HS-5 (cell line): ENCODE results near the gene VRK1.
"Not testable (repeated sequence)": the region's sequence is repeated elsewhere in the genome, so short reads cannot be mapped to it uniquely, and the experiment has no call there.

Experiments
- DNase-seq: peaks from one replicate; pipeline ENCODE4 v3.0.0-alpha.2; 2012; ENCODE audit warnings: low read depth

Gene VRK1

DNA sequence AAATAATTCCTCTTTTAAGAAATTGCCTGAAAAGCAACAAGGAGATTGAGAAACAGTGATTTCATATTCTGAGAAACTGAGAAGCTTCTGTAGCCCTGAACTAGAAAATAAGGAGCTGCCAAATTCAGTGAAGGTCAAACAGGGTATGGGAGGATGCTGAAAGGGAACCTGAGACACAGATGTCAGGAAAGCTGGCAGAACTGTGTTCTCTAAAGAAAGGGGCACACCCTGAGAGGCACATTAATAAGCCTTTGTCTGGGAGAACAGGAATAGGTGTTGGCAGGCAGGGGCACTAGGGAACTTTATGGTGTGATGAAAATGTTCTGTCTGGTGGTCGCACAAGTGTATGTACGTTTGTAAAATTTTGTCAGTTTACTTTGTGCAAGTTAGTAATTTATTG, 29.6 kb downstream of the VRK1 start:
- DNase-seq = no peak

DNA sequence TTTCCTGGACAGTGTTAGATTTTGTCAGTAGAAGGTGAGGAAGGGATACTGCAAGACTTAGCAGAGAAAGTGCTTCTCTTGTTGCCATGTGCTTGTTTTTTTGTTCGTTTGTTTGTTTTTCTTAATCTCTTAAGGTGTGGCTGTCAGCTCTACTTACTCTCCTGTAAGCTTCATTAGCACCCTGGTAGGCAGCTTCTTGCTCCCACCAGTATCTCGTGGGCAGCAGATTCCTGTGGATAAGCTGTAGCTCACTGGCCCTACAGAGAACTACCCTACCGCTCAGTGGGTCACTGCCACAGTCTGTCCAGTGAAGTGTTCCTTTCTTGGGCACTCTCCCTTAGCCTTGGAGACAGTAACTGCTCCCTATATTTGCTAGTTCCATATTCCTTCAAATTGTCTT, 30.1 kb downstream of the VRK1 start:
- no peak for DNase-seq

DNA sequence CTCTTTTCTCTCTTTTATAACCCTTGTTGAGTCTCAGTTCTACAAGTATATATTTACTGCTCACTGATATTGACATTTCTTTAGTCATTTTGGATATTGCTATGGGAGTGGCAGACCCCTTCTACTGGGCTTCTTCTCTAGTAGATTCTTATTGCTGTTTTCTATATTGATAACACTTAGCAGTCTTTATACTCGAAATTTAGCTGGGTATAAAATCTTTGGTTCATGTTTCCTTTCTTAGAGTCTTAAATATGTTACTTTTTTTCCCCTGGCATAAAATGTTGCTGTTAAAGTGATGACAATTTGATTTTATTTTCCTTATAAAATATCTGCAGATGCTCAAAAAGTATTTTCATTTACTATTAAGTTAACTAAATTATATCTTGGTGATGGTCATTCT, 32.6 kb downstream of the VRK1 start:
- DNase-seq = no peak

DNA sequence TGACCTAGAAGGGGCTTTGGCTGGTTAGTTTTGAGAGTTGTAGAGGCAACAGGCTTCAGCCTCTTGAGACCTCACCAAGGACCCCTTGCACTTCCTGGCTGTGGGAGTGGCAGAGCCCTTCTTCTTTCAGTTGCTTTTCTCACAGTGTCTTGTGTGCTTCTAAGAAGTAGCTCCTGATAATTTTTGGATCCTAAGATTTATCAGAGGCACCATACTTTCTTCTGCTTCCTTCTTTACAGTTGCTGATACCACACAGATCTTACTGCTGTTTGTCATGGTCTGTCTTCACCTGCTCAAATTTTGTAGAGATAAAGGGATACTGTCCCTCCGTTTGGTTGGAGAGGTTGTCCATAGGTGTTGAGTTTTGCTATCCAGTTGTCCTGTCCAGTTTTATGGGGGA, 33.8 kb downstream of the VRK1 start:
- DNase-seq = no peak

DNA sequence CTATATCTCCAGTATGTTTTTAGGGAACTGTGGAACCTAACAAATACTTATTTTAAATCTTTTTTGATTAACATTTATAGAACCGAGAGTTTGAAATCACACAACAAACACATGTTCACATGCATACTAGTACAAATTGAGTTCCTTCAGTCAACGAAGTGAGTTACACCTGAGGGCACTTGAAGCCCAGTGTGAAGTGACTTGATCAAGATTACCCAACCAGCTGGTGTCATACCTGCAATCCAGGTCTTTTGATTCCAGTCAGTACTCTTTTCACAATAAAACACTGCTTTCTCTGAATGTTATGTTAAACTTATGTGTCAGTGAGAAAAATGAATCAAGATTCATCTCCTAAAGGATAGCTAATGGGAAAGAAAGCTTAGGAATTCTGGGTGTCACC, 35.2 kb downstream of the VRK1 start:
- no peak for DNase-seq

DNA sequence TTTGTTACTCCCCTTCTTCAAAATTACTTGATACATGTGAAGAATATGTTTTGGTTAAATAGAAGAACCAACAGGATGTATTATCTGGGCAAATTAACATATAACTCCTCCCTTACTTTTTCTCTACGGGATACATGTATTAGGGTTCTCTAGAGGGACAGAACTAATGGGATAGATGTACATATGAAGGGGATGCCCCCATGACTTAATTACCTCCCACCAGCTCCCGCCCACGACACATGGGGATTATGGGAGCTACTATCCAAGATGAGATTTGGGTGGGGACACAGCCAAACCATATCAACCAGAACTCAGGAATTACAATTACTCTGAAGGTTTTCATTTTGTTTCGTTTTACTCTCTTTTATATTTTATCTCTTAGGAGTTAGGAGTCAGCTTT, 41.3 kb downstream of the VRK1 start:
- no peak for DNase-seq

DNA sequence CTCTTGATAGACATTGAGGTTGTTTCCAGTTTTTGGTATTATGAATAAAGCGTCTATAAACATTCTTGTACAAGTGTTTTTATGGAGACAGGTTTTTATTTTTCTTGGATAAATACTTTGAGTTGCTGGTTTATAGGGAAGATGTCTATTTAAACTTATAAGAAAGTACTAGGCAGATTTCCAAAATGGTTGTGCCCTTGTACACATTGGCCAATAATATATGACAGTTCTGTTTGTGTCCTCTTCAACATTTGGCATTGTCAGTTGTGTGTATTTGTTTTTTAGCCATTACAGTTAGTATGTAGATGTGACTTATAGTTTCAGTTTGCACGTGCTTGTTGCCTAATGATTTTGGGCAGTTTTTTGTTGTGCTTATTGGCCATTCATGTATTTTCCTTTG, 42.1 kb downstream of the VRK1 start:
- DNase-seq = no peak

DNA sequence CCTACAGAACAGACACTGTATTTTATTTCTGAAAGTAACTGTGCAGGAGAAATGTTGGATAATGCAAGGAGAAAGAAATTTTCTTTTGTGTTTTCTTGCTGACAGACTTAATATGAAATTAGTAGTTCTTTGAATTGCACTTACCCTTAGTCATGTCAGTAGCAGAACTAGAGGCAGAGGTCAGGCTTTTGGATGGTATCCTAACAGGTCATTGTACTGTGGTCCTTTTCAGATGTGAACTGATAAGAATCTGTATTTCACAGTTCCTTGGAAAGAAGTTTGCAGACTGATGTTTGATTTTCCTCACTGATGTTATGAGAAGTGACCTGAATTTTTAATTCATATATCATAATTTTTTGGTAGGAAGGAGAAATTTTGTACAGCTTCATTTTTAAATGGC, 46.0 kb downstream of the VRK1 start:
- no peak for DNase-seq

DNA sequence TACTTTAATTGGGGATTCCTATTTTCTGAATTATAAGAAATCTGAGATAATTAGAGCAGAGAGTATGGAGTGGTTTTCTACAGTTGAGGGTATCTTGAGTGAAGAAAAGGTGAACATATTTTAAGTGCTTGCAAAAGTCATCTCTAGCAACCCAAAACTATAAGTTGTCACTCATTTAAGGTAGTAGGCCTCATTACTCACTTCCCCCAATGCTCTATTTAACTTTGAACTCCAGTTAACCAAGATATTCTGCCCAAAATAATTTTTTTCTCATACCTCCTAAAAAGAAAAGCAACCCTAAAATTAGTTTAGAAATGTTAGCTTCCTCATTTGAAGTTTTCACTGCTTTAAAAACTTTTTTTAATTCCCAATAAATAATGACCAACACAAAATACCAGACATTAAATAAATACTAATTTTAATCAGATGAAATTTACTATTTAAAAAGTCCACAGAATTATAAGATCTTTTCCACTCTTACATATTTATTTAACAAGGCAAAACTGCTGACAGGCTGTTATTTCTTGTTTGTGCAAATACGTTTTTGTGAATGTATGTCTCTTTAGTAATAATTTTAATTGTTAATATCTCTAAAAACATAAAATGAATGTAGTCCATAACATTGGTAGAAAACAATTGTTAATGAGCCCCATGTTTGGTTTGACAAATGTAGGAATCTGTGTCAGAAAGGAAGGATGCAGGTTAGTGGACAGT, 47.8 kb downstream of the VRK1 start:
- DNase-seq = no peak

DNA sequence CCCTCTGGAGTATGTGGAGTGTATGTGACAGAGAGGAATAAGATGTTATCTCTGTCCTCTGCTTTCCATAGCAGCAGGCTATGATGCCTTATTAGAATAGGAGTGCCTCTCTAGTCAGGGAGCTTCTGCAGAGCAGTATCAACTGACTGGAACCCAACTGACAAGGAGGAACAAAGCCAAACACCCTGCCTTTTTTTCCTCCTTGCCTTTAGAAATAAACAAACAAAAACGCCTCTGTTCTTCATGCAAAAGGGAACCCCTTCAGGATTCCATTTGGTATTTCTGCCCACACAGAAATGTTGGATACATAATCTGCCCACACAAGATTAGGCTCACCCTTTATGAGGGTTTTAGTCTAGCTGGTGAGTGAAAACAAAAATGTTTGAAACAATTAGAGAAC, 50.3 kb downstream of the VRK1 start:
- DNase-seq = no peak

DNA sequence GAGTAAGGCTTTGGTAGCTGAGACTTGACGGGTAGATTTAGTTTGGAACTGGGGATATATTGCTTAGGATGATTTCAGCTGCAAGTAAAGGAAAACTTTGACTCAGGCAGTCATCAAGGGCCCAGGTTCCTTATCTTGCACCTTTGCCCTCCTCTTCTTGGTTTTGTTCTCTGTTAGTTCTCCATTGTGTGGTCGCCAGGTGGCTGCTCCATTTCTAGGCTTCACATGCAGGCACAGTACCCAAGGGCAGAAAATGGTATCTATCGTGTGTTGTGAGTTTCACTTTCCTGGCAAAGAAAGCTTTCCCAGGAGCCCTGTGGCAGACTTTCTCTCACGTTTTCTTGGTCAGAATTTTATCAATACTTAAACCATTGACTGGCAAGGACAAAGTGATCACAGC, 50.8 kb downstream of the VRK1 start:
- no peak for DNase-seq

DNA sequence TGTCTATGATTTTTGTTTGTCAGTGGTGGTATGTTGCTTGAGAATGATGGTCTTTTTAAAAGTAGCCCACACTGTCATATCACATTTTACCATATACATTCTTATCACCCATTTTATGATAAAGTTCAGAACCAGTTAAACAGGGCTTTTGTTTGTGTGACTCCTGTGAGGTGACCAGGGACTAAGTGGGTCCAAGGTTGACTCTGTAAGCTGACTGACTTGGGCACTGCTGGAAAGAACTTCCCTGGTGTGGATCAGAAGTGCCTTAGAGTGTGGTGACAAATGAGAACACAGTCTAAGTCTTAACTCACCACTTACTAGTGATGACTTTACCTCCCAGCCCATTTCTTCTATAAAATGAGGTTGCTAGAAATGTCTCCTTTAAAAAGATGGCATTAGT, 52.6 kb downstream of the VRK1 start:
- DNase-seq = no peak

DNA sequence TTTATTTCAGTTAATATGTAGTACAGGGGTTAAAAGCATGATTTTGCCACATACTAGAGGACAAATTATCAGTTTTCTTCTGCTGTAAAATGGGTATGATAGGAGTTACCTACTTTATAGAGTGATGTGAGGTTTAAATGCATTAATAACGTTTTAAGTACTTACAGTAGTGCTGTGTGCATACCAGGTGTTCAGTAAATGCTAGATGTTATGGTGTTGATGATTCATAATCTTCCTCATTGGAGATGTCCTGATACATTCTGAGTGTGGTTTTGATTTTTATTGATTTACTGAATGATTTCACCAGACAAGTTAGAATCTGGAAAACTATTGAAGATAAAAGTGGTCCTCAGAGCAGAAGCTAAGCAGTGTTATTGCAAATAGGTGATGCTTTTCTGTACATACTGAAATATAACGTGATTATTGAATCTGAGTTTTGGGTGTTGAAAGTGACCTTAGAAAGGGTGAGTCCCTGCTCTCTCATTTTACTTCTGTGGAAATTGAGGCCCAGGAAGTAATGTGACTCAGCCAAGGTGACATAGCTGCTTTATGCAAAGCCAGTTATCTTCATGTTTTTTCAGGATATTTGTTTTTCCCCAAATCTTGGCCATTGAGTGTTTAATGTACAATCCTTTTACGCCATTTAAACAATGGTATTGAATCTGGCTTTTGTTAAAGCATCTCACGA, 54.7 kb downstream of the VRK1 start:
- DNase-seq = no peak

DNA sequence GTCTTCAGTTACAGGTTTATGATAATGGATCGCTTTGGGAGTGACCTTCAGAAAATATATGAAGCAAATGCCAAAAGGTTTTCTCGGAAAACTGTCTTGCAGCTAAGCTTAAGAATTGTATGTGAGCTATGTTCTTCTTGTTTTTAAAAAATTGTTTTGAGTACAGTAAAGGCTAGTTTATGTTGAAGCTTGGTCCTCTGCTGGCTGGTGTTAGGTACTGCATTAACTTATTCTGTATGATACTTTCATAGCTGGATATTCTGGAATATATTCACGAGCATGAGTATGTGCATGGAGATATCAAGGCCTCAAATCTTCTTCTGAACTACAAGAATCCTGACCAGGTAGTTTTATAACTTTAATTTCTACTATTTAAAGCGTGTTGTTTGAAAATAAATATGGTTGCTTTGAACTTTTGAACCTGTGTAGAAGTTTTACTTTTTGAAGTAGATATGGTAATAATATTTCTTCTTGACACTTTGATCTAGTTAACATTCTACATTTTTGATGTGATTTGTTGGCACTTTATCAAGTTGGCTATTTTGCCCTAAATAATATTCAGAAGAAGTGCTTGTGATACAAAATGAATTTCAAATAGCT, 55.7 kb downstream of the VRK1 start:
- peak; percentile 5 for DNase-seq

DNA sequence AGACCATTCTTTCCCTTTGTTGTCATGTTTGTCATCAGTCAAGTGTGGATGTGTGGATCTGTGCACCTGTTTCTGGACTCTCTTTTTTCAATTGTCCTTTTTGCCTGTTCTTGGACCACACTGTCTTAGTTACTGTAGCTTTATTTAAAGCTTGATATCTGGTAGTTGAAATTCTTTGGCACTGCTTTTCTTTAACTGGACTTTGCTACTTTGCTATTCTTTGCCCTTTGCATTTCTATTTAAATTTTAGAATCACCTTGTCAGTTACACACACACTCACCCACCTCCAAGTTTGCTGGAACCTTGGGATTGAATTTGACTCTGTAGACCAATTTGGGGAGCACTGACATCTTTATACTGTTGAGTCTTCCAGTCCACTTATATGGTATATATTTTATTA, 61.5 kb downstream of the VRK1 start:
- no peak for DNase-seq

DNA sequence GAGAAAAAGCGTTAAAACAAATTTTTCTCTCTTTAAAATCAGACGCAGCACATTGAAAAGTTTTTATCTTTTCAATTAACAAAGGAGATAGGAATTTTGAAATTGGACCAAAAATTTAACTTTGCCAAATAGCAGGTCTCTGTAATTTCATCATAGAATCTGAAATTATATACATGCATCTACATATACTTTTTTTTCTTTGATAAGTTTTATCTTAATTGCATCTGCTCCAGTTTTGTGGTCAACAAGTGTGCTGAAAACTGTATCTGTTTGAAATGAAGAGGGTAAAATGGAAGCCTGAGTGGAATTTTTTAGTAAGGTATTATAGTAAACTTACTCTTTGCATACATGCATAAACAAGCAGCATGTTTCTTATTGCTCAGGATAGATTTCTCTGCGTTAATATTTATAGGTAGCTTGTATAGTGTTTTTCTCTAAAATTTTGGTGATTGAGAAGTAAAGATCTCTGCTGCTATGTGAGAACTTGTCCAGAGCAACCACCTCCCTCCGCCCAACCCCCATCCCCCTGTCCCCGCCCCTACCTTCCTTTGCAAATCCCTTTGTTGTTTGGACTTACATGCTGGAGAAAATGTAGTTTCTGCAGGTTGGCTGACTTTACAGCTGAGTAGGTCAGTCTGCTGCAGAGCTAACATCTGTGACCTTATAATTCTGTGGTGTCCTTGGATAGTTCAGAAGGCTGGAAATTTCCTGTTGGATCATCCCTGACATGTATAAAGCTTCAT, 64.6 kb downstream of the VRK1 start:
- no peak for DNase-seq

DNA sequence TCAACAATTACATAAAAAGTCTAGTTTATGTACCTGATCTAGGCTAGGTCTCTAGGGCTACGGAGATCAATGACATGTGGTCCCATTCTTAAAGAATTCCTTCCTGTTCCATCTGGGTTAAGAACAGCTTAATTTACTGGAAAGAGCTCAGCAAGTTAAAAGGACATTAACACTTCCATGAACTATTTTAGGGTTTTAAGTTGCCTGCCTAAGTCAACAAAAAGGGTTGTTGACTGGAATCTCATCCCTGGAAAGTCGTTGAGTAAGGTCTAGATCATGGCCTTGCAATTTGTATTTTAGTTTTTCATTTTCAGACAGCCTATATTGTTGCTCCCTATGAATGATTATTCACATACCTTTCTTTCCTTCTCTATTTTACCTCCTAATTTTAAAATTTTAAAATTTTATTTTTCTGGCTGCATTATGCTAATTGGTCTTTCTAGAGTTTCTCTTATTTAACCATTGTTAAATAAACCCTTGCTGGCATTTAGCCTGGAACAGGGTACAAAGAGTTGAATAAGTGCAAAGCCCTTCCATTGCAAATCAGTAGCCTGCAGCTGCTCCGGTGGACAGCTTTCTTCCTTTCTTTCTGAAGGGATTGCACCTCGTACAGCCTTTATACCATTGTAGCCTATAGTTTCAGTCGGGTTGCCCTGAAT, 66.3 kb downstream of the VRK1 start:
- DNase-seq = no peak

DNA sequence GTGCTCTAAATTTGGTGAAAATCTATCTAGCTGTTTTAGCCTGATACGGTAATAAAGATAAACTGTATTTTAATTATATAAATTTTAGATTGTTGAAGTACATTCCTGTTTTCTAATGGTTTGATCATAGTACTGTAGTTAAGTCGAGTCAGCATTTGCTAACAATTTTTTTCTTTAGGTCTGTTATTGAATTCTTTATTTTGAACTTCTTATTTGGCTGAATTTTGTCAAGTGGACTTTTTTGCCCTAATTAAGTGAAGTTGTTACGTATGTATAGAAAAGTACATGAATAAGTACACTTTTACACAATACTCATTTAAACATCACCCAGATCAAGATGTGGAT, 66.8 kb downstream of the VRK1 start:
- DNase-seq = no peak

DNA sequence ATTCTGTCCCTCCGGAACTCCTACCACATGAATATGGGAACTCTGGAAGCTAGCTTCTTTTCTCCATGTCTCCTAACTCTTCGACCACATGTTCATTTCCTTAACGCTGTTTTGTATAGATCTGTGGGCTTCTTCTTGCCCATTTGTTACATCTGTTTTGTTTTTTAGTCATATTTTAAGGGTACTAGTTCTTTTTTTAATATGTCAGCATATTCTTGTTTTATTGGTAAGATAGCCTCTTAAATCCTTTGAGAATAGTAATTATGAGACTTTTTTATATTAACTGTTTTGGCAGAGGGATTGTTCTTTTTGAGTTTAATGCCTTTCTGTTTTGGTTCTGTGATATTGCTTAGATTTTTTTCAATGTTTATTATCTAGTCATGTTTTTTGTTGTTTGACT, 70.5 kb downstream of the VRK1 start:
- no peak for DNase-seq

DNA sequence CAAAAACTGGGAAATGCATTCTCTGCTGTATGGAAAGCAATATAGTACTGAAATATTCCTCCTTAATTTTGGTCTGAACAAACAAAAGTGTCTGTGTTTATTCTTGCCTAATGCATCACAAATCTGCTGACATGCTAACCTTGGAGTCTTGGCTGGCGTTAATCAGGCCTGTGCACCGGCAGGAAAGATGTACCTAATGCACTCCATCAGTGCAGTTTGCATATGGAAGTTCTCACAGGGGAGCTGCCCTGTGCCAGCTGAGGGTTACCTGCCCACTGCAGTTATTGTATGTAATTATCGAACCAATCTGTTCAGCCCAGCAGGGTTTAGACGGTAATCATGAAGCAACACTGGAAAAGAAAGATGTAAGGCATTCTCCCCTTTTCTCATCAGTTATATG, 76.9 kb downstream of the VRK1 start:
- DNase-seq = no peak

DNA sequence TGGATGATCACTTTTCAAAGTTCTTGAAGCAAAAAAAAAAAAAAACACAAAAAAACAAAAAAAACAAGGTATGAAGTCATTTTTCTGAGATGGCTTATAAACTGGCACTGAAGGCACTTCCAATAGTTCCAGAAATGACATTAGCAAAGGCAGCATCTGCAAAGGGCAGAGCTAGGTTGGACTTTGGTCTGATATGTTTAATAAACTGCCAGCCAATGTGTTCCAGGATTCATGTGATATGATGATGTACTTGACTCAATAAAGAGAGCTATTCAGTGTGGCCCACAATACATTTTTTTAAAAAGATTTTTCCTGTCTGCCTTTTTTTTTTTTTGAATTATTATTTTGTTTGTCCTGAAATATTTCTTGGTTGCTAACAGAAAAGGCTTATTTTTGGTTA, 79.6 kb downstream of the VRK1 start:
- no peak for DNase-seq

DNA sequence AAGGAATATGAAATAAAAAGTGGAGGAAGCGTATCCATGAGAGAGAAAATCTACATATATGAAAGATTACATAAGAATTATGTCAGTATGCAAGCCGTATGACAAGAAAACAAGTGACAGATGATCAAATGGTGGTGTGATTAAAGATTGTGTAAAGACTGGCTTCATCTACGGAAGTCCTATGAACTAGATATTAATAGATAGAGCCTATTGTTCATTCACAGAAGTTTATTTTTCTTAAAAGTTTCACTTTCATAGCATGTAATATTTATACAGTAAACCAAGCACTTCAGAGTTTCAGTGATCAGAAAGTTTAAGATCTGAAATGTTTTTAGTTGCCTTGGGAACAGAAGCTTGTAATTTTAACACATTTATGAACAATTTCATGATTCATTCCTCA, 84.5 kb downstream of the VRK1 start:
- DNase-seq = no peak

DNA sequence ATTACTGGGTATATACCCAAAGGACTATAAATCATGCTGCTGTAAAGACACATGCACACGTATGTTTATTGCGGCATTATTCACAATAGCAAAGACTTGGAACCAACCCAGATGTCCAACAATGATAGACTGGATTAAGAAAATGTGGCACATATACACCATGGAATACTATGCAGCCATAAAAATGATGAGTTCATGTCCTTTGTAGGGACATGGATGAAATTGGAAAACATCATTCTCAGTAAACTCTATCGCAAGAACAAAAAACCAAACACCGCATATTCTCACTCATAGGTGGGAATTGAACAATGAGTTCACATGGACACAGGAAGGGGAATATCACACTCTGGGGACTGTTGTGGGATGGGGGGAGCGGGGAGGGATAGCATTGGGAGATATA, 86.8 kb downstream of the VRK1 start:
- not testable (repeated sequence) for DNase-seq
